NCI-H2029 treated with DMSO at 0.1 percent for 48 hours (cell line): ENCODE data around the gene ARHGAP15.

ENCODE experiments used
- DNase-seq: peaks from one replicate; lab custom pipeline; 2025; lab: John Stamatoyannopoulos, UW

ARHGAP15 gene

DNA sequence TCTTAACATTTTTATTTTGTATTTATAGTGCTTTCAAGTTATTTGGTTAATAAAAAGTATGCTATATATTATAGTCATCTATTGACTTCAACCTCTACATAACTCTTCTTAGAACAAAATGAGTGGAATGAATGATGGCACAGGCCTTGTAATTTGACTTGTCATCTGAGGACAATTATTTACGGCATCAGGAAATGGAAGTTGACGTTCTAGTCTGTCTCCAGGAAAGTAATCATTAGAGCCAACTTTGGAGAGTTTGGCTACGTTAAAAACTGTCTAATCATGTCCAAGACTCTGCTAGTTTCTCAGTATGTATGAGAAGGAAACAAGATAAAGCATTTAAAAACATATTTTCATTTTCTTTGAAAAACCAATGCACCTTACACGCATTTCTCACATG lies 353.6 kb downstream of the ARHGAP15 start:
- no peak for DNase-seq

DNA sequence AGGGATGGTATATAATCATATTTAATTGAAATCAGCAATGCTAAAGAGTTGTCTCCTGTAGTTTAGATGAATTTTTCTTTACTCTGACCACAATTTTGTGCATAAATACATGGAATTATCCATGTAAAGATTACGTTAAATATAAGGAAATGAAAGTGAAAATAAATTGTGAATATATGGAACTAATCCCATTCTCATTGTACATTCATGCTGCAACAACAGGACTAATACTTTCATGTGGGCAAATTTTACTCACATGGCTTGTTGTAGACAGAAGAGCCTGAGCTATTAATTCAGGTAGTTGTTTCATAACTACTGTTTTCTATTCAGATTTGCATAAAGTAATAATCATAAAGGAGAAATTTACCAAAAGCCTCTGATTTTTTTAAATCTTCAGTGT lies 357.8 kb downstream of the ARHGAP15 start:
- no peak for DNase-seq

DNA sequence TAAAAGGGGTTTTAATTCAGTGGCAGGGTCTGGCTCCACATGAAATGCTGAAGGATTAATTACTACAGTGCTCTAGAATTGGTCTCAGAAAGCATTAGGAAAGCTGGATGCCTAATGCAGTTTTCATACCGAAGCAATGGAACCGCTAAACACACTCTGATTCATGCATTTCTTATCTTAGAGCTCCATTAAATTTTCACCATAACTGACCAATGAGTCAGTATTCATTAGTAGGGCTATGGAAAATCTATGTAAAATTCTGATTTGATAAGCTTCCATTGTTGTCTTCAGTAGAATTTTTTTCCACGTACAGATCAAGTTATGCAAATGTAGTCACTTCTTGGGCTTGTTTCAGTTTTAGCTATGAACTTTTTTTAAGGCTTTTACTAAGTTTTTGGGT lies 359.9 kb downstream of the ARHGAP15 start:
- no peak for DNase-seq

DNA sequence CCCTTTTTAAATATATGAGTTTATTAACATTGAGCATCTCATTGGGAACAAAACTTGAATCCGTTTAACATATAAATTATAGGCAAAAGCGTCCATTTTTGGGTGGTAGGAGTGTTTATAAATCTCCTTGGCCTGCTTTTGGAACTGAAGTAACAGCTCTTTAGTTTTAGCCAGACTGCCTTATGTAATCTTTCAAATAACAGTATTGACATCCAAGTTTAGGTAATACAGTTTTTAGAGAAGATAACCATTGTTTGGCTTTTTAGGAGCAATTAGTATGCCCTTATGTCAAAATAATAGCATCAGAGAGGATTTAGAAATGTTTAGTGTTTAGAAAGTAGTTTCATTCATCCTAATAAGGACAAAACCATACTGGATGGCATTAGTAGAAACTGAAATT lies 361.9 kb downstream of the ARHGAP15 start:
- DNase-seq: no peak

DNA sequence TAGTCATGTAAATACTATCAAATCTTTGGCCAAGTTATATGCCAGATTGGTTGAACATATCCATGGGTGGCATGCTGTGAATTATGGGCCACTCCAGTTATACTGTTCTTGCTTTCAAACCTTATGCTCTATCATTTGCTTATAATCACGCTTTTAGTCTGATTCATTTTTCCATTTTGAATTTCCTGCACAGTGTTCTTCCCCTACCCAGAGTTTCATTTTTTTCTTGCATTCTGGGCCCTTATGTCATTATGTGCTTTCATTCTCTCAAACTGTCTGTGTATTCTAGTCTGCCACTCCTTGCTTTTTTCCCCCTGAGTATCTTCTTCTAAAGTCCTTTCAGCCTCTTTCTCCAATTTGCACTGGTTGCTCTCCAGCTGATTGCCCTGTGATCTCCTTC lies 364.1 kb downstream of the ARHGAP15 start:
- DNase-seq: no peak

DNA sequence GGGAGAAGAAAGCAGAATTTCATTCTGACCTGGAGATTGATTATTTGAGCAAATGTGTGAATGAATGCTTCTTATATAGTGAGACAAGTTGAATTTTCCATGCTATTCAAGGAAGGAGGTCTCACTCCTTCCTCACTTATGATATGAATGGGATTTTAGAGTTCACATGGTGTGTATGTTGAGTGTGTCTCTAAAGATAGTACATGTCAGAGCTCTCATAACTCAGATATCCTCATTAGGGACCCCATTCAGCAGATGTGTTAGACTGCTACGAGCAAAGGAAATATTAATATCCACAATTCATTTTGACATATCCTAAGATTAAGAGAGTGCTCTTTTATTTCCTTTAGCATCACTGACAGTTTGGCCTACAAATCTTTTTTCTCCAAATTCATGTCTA lies 368.5 kb downstream of the ARHGAP15 start:
- no peak for DNase-seq

DNA sequence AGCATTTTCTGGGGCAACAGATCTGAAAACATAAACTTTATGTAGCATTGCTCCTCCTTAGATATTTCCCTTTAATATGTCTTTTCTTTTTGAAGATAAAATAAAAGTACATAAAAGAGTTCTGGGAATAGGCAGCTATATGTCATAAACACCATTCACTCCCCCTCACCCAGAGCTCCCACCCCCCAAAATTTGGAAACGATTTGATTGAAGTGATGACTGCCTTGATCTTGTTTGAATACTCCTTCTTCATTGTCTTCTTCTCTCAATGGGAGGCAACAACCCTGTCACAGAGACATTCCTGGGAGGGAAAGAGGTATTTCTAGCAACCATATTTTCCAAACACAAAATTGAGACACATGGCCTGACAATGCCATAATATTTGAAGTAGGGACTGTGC lies 369.3 kb downstream of the ARHGAP15 start:
- no peak for DNase-seq

DNA sequence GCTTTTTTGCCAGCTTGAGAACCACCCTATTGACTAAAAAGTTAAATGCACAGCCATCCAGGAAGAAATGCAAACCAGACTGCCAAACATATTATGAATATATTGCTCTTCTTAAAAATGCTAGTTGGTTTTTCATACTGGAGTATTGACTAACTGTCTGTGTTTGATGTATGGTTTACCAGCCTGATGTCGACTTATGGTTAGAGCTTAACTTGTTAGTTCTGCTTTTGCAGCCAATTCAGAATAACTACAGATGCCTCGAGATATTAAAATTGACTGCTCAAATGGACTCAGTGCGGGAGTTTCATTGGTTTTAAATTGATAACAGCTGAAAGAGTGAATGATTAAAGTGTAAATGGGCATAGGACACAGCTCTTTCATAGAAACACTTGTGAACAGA lies 369.8 kb downstream of the ARHGAP15 start:
- no peak for DNase-seq

DNA sequence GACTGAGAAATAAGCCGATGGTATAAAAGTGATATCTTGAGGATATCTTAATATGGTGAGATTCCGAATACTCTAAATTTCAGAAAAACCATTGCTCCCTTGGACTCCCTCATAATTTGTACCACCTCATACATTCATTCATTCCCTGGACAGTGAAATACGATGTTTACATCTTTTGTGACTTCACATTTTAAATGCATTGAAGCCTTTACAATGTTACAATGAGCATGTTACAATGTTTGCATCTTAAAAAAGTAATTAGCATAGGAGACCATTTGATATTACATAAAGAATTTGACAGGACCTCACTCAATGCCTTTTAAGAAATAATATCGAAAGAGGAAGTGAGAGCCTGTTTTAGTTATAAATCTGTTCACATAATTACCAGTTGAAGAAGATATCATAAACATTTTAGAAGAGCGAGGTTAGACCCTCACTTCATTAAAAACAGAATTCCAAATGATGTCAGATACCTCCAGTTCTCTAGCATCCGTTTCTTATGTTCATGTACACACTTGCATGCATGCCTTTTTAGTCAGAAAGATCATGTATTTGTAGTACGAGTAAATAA lies 372.0 kb downstream of the ARHGAP15 start:
- DNase-seq: no peak

DNA sequence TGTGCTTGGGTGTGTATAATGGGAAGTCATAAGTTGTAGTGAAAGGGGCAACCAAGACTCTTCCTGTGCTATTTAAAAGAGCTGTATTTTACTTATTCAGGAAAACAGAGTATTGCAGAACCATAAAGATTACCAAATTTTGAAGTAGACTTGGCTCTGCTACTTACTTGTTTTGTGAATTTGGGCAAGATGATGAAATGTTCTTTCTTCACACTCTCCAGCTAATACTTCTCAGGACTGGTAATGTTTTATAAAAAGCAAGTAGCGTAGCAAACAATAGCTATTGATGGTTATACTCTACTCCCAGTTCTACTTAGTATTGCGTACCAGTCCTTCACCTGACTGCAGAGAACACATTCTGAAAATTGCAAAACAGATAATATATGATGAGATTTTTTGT lies 374.1 kb downstream of the ARHGAP15 start:
- DNase-seq: no peak

DNA sequence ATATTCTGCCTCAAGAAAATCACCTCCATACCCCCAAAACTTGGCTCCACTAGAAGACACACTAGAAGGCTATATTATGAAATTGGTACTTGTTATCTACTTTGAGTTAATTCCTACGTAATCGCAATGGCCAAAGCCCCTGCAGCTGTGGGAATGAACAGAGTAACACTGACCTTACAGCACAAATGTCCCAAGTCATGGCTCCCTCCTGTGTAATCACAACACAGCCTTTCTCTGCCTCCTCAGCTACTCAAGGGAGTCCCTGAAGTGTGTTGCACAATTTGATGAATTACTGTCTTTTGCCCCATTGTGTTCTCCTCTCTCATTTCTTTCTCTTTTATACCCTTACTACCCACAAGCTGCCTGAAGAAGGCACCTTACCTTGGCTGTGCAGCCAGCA lies 375.2 kb downstream of the ARHGAP15 start:
- no peak for DNase-seq

DNA sequence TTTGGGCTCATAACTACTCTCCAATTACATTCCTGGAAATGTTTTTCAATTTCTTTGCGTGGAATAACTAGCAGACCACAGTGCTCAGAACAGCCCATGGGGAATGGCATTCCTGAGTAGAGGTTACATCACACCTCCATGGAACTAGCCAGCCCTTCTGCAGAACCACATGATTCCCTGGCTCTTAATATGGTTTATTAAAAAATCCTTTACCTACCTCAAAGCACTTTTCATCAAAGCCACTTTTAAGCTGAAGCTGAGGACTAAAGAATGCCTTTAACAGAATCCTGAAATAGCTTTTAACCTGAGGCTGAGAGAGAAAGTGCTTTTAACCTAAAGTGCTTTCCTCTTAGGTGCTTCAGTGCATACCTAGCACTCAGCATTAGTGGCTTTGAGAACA lies 376.3 kb downstream of the ARHGAP15 start:
- DNase-seq: no peak

DNA sequence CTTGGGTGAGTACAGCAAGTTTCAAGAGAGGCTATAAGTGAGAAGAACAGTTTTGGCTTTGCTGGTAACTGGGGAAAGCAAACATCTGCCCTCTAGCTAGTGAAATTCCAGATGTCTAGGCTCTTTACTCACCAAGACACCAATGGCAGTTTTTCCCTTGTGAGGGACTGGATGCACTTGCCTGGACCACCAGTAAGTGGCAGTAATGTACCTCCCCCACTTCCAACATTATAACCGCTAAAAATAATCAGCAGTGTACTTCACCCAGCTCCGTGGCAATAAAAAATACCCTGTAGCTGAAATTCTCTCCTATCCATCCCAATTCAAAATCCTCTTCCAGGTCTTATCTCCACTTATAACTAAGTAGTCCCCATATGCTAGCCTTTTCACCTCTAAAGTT lies 383.9 kb downstream of the ARHGAP15 start:
- DNase-seq: peak; percentile 39

DNA sequence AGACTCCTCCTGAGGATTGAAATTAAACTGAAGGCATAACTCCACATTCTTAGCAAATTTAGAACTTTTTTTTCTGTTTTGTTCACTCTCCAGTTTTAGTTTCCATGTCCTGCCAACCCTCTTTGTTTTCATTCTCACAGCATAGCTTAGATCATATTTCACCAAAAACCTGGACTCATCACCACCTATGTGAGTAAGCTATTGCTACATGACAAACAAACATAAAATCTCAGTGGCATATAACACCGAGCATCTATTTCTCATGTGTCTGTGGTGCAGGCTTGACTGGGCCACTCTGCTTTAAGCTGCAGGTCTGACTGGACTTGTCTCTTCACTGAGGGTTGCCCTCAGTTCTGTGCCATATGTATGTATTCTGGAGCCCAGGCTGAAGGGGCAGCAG lies 385.2 kb downstream of the ARHGAP15 start:
- DNase-seq: no peak

DNA sequence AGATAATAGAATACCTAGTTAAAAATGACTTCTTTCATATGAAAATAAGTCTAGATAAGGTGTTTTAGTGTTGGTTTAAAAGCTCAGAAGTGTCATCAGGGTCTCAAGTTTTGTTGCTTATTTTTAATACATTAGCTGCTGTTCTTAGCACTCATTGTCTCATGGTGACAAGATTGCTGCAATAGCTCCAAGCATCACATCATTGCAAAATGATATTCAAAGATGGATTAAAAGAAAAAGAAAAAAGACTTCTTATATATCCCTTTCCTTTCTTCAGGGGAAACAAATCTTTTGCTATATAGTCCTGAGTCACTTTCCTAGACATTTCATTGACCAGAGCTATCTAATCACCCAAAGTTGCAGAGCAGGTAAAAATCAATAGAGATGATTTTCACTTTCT lies 386.1 kb downstream of the ARHGAP15 start:
- DNase-seq: no peak

DNA sequence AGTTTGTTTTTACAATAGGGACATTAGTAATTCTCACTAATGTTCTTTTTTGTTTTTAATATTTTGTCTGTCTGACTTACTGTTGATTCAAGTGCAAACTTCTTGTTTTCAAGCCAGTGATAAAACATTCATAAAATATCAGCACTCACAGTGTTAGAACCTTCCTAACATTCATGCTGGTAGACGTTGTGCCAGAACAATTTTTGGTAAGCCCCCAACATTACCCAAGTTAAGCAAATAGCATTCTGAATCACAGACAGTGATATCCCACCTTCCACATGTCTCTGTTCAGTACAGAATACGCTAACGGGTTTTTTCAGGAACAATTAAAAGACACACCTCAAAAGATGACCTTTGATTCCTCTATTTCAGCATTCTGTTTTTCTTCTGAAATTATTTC lies 390.3 kb downstream of the ARHGAP15 start:
- no peak for DNase-seq

DNA sequence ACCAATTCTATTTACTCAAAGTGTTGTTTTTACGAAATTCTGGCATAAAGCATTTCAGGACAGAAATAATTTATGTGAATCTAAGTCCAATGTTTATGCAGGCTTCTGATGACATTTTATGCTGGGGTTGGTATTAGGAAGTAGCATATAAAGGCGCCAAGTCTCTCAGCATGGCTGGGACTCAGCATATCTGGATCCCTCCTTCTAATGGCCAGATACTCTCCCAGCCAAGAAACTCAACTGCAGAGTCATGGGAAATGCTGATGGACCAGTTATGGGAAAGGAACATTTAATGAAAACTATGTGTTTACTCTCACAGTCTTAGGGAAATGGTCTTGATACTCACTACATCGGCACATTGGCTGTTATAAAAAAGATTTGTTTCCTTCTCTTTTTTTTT lies 392.2 kb downstream of the ARHGAP15 start:
- no peak for DNase-seq

DNA sequence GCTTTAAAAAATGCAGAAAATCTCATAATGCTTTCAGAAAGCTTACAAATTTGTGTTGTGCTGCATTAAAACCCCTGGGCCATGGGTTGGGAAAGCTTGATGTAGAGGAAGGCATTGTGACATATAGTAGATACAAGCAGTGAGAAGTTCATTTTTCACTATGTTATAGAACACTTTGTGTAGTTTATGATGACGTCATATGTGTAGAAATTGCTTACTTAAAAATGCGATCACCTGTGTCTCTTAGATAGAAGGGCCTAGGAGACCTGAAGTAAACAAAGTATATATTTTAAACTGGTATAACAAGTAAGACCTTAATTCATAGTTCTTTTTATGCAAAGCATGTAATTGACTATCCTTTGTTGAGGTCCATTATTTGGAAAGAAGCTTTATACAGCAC lies 393.5 kb downstream of the ARHGAP15 start:
- no peak for DNase-seq

DNA sequence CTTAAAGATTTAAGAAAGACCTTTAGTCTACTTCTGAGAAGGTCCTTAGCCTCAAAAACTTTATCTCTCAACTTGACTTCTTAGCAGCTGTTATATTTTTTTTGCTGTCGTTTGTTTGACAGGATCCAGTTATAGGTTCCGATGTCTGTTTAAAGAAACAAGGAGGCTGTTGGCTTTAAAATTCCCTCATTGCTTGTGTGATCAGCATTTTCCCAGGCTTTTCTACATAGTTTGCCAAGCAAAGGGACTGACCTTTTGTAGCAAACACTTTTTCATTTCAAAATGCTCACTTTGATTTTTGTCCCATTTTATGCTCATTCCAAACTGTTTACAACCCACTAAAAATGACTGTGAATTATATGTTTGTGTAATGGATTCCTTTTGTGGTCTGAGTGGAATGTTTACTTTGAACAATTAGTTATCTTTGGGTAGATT lies 394.9 kb downstream of the ARHGAP15 start:
- no peak for DNase-seq

DNA sequence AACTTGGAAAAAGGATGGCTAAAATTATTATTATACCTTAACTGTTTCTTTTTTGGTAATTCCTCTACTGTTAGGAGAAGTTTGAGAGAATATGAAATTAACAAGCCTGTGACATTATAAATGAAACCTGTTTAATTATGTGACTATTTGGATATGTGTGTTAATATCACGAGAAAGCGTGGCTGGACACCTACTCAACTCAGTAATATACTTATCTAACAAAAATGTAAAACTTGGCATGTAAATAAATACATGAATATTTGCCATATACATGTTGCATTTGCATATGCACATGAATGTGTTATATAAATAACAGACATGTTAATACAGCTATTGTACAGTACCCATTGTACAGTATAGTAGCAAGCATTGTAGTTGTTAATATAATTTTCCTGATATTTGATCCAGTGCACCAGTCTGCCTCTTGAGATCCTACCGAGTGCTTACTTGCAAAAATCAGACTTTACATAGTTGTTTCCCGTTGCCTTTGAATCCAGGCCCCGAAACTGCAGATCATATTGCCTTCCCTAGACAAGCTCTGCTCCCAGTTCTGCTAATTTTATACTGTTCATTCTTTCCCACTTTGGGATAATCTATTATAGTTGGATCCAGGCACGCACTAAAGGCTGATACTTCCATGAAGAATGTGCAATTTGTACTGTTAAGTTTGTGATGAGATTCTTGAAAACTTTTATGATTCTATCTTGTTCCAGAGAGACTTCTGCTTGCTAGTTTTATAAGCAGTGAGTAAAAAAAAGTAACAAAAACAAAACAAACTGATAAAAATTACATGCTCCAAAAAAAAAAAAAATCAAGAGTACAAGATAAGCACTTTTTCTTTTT lies 395.6 kb downstream of the ARHGAP15 start:
- no peak for DNase-seq

DNA sequence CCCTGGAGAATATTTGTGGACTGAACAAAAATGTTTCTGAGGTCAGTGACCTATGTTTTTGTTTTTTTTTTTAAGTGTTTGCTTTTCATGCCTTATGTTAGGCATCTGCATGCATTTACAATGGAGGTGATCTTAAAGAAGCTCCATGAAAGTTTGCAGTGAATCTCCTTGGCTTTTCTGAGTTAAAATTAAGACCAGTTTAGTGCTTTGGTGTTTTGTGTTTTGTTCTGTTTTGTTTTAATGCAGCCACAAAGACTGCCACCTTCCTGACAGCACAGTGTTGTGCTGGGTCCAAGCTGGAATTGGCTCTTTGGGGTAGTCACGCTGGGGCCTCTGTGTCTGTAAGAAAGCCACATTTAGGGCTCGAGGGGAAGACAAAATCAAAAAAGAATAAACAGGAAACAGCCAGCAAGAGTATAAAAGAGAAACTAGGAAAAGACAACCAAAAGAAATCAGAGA lies 396.2 kb downstream of the ARHGAP15 start:
- no peak for DNase-seq

DNA sequence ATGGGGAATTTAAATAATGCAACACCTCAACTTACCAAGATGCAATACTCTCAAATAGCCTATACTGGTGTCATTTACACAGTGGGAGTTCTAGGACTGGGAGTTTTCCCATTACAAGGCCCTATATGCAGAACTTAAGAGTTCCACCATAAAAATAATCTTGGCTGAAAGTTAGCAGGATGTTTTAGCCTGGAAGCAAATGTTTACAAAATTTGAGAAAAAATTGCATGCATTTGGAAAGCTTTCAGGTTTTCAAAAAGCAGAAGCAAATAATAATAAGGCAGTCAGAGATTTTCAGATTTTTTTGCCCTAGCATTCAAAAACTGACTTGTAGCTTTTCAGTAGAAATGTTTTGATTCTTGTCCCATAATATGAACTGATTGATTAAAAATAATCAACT lies 397.3 kb downstream of the ARHGAP15 start:
- no peak for DNase-seq

DNA sequence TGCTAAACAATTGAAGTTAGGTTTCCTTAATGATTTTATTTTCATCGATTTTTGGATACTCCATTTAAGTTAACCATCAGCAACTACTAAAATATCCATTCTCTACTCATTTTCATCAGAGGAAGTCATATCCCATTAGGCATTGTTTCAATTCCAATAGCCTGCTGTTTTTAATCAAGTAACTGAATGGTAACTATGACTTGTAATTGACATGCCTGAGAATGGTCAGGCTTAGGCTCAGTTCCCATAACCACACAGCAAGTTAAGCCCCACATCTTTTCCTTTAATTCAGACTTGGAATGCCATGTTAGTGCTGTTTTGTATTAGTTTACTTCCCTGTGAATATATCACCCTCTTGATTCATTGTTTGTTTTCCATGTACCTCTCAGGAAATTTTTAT lies 398.8 kb downstream of the ARHGAP15 start:
- DNase-seq: no peak
